ENCODE results near the gene TNFRSF8. TPM values are rescaled to one million over a fixed set of nuclear protein-coding genes. Genes with fewer than 3 reads are reported as not detected.
"Not testable (repeated sequence)": the region's sequence is repeated elsewhere in the genome, so short reads cannot be mapped to it uniquely, and the experiment has no call there.

TNFRSF8 gene
- total RNA-seq, 1 donor: 0.73 TPM

GRCh38 chr1:12032161-12032621 lies 30.9 kb upstream of the TNFRSF8 start:
- Histone ChIP-seq H3K27me3 (ENCODE audit: insufficient read depth, low read length) (no peaks in the 10 kb centered on the region), H3K9me3 (ENCODE audit: low read depth, low read length) (no peaks in the 10 kb centered on the region), H3K4me1 (ENCODE audit: insufficient read depth, low read length) (no peaks in the 10 kb centered on the region), H3K4me3 (ENCODE audit: low read length) (no peak overlapping the region)

- not testable (repeated sequence) for H3K9me3 ChIP-seq (ENCODE audit: low read depth, low read length); H3K4me1 ChIP-seq (ENCODE audit: insufficient read depth, low read length); H3K4me3 ChIP-seq (ENCODE audit: low read length); H3K27me3 ChIP-seq (ENCODE audit: insufficient read depth, low read length)
These were observed 29.7 kb upstream of the TNFRSF8 start for GRCh38 chr1:12033441-12033840.

- Histone ChIP-seq H3K27me3 (ENCODE audit: insufficient read depth, low read length) (no peaks in the 10 kb centered on the region), H3K4me3 (ENCODE audit: low read length) (no peak overlapping the region), H3K4me1 (ENCODE audit: insufficient read depth, low read length) (no peaks in the 10 kb centered on the region), H3K9me3 (ENCODE audit: low read depth, low read length) (no peaks in the 10 kb centered on the region)
These were observed 28.7 kb upstream of the TNFRSF8 start for GRCh38 chr1:12034381-12034801.

- no peaks in the 10 kb centered on the region for H3K27me3 ChIP-seq (ENCODE audit: insufficient read depth, low read length)
- no peaks in the 10 kb centered on the region for H3K9me3 ChIP-seq (ENCODE audit: low read depth, low read length)
- H3K4me3 ChIP-seq (ENCODE audit: low read length): no peak overlapping the region
- no peaks in the 10 kb centered on the region for H3K4me1 ChIP-seq (ENCODE audit: insufficient read depth, low read length)
These were observed 27.8 kb upstream of the TNFRSF8 start for GRCh38 chr1:12035312-12035711.

GRCh38 chr1:12037486-12038355 lies 25.4 kb upstream of the TNFRSF8 start:
- H3K4me1 ChIP-seq (ENCODE audit: insufficient read depth, low read length): no peaks in the 10 kb centered on the region
- no peaks in the 10 kb centered on the region for H3K27me3 ChIP-seq (ENCODE audit: insufficient read depth, low read length)
- H3K9me3 ChIP-seq (ENCODE audit: low read depth, low read length): no peaks in the 10 kb centered on the region
- H3K4me3 ChIP-seq (ENCODE audit: low read length): no peak overlapping the region

GRCh38 chr1:12038356-12039163 lies 24.5 kb upstream of the TNFRSF8 start:
- H3K4me3 ChIP-seq (ENCODE audit: low read length): no peak overlapping the region
- no peaks in the 10 kb centered on the region for H3K9me3 ChIP-seq (ENCODE audit: low read depth, low read length)
- H3K27me3 ChIP-seq (ENCODE audit: insufficient read depth, low read length): no peaks in the 10 kb centered on the region
- H3K4me1 ChIP-seq (ENCODE audit: insufficient read depth, low read length): no peaks in the 10 kb centered on the region

GRCh38 chr1:12039164-12039525 lies 24.0 kb upstream of the TNFRSF8 start:
- Histone ChIP-seq H3K9me3 (ENCODE audit: low read depth, low read length) (no peaks in the 10 kb centered on the region), H3K27me3 (ENCODE audit: insufficient read depth, low read length) (no peaks in the 10 kb centered on the region), H3K4me1 (ENCODE audit: insufficient read depth, low read length) (no peaks in the 10 kb centered on the region), H3K4me3 (ENCODE audit: low read length) (no peak overlapping the region)

- not testable (repeated sequence) for H3K27me3 ChIP-seq (ENCODE audit: insufficient read depth, low read length); H3K4me1 ChIP-seq (ENCODE audit: insufficient read depth, low read length); H3K4me3 ChIP-seq (ENCODE audit: low read length); H3K9me3 ChIP-seq (ENCODE audit: low read depth, low read length)
These were observed 23.2 kb upstream of the TNFRSF8 start for GRCh38 chr1:12039824-12040456.

- Histone ChIP-seq H3K4me1 (ENCODE audit: insufficient read depth, low read length) (no peaks in the 10 kb centered on the region), H3K9me3 (ENCODE audit: low read depth, low read length) (no peaks in the 10 kb centered on the region), H3K27me3 (ENCODE audit: insufficient read depth, low read length) (no peaks in the 10 kb centered on the region), H3K4me3 (ENCODE audit: low read length) (no peak overlapping the region)
These were observed 22.5 kb upstream of the TNFRSF8 start for GRCh38 chr1:12040457-12041051.

- peaks cover 20% of the 10 kb centered on the region for H3K4me1 ChIP-seq (ENCODE audit: insufficient read depth, low read length)
- not testable (repeated sequence) for H3K9me3 ChIP-seq (ENCODE audit: low read depth, low read length); H3K4me3 ChIP-seq (ENCODE audit: low read length); H3K27me3 ChIP-seq (ENCODE audit: insufficient read depth, low read length)
These were observed 18.8 kb upstream of the TNFRSF8 start for GRCh38 chr1:12044187-12044877.

GRCh38 chr1:12046749-12047119 lies 16.4 kb upstream of the TNFRSF8 start:
- no peak overlapping the region for H3K4me3 ChIP-seq (ENCODE audit: low read length)
- peaks cover 23% of the 10 kb centered on the region for H3K4me1 ChIP-seq (ENCODE audit: insufficient read depth, low read length)

GRCh38 chr1:12047120-12047876 lies 15.8 kb upstream of the TNFRSF8 start:
- Histone ChIP-seq H3K9me3 (ENCODE audit: low read depth, low read length) (no peaks in the 10 kb centered on the region), H3K4me1 (ENCODE audit: insufficient read depth, low read length) (peaks cover 29% of the 10 kb centered on the region), H3K4me3 (ENCODE audit: low read length) (no peak overlapping the region), H3K27me3 (ENCODE audit: insufficient read depth, low read length) (no peaks in the 10 kb centered on the region)

More at GRCh38 chr1:12046749-12047119, 16.4 kb upstream of the TNFRSF8 start:
- Histone ChIP-seq H3K27me3 (ENCODE audit: insufficient read depth, low read length) (no peaks in the 10 kb centered on the region), H3K9me3 (ENCODE audit: low read depth, low read length) (no peaks in the 10 kb centered on the region)

- H3K9me3 ChIP-seq (ENCODE audit: low read depth, low read length): no peaks in the 10 kb centered on the region
- peaks cover 30% of the 10 kb centered on the region for H3K4me1 ChIP-seq (ENCODE audit: insufficient read depth, low read length)
- H3K27me3 ChIP-seq (ENCODE audit: insufficient read depth, low read length): no peaks in the 10 kb centered on the region
- H3K4me3 ChIP-seq (ENCODE audit: low read length): no peak overlapping the region
These were observed 14.7 kb upstream of the TNFRSF8 start for GRCh38 chr1:12048372-12048771.

GRCh38 chr1:12049616-12050015 lies 13.5 kb upstream of the TNFRSF8 start:
- Histone ChIP-seq H3K4me3 (ENCODE audit: low read length) (no peak overlapping the region), H3K9me3 (ENCODE audit: low read depth, low read length) (no peaks in the 10 kb centered on the region), H3K4me1 (ENCODE audit: insufficient read depth, low read length) (peaks cover 30% of the 10 kb centered on the region), H3K27me3 (ENCODE audit: insufficient read depth, low read length) (no peaks in the 10 kb centered on the region)
